ENCODE results near the gene RHOC.

The RHOC gene

GRCh38 chr1:112702067-112702395 is 4.9 kb downstream of the RHOC start:
- DNase-seq (ENCODE audit: low spot score) = no peak

- DNase-seq (ENCODE audit: low spot score) = no peak
These were observed 5.5 kb downstream of the RHOC start for GRCh38 chr1:112701227-112702066.

GRCh38 chr1:112700290-112701226 is 6.4 kb downstream of the RHOC start:
- peak; percentile 65 for DNase-seq (ENCODE audit: low spot score)

- DNase-seq (ENCODE audit: low spot score) = no peak
These were observed 7.3 kb downstream of the RHOC start for GRCh38 chr1:112699425-112700144.

GRCh38 chr1:112698366-112699310 is 8.3 kb downstream of the RHOC start:
- DNase-seq (ENCODE audit: low spot score) = no peak

- no peak for DNase-seq (ENCODE audit: low spot score)
These were observed 9.1 kb downstream of the RHOC start for GRCh38 chr1:112697781-112698201.

- DNase-seq (ENCODE audit: low spot score) = no peak
These were observed 10.2 kb downstream of the RHOC start for GRCh38 chr1:112696578-112697314.

GRCh38 chr1:112695276-112695675 is 11.7 kb downstream of the RHOC start:
- DNase-seq (ENCODE audit: low spot score) = no peak

GRCh38 chr1:112694363-112694929 is 12.5 kb downstream of the RHOC start:
- DNase-seq (ENCODE audit: low spot score) = no peak

- no peak for DNase-seq (ENCODE audit: low spot score)
These were observed 13.1 kb downstream of the RHOC start for GRCh38 chr1:112693821-112694220.

GRCh38 chr1:112692681-112693080 is 14.2 kb downstream of the RHOC start:
- DNase-seq (ENCODE audit: low spot score) = no peak

GRCh38 chr1:112689842-112690237 is 17.1 kb downstream of the RHOC start:
- no peak for DNase-seq (ENCODE audit: low spot score)

- no peak for DNase-seq (ENCODE audit: low spot score)
These were observed 17.6 kb downstream of the RHOC start for GRCh38 chr1:112689196-112689841.

- no peak for DNase-seq (ENCODE audit: low spot score)
These were observed 18.1 kb downstream of the RHOC start for GRCh38 chr1:112688781-112689193.

- DNase-seq (ENCODE audit: low spot score) = no peak
These were observed 19.0 kb downstream of the RHOC start for GRCh38 chr1:112687785-112688496.

- DNase-seq (ENCODE audit: low spot score) = no peak
These were observed 19.6 kb downstream of the RHOC start for GRCh38 chr1:112687361-112687760.

GRCh38 chr1:112686835-112687234 is 20.1 kb downstream of the RHOC start:
- no peak for DNase-seq (ENCODE audit: low spot score)

- DNase-seq (ENCODE audit: low spot score) = no peak
These were observed 20.5 kb downstream of the RHOC start for GRCh38 chr1:112686417-112686816.

GRCh38 chr1:112685913-112686312 is 21.0 kb downstream of the RHOC start:
- DNase-seq (ENCODE audit: low spot score) = no peak
